ENCODE results near the gene DENND1A.

GRCh38 chr9:123662057-123662776 lies 267.7 kb downstream of the DENND1A start:
- TF ChIP-seq ZNF384 (IDR thresholded peaks at IDR 0.05) (no peak), ARNT (IDR thresholded peaks at IDR 0.05) (no peak), SP1 (IDR thresholded peaks at IDR 0.05) (no peak), BHLHE40 (IDR thresholded peaks at IDR 0.05; ENCODE audit: borderline replicate concordance) (no peak), FOXM1 (IDR thresholded peaks at IDR 0.05; ENCODE audit: borderline replicate concordance) (no peak), LEF1 (IDR thresholded peaks at IDR 0.05; ENCODE audit: borderline replicate concordance) (no peak), TARDBP (IDR thresholded peaks at IDR 0.05) (no peak), FOXK2 (IDR thresholded peaks at IDR 0.05) (no peak), NFRKB (IDR thresholded peaks at IDR 0.05) (no peak), FOXA1 (IDR thresholded peaks at IDR 0.05) (no peak), ELF4 (IDR thresholded peaks at IDR 0.05) (no peak), PKNOX1 (IDR thresholded peaks at IDR 0.05) (no peak), L3MBTL2 (conservative IDR thresholded peaks at IDR 0.05) (no peak)

All from HEK293T (cell line).